GM19455 (cell line): ENCODE results near the gene ACOT2.
"Not testable (repeated sequence)": the region's sequence is repeated elsewhere in the genome, so short reads cannot be mapped to it uniquely, and the experiment has no call there.

Experiments
- ATAC-seq: cut with Tn5 transposase; IDR thresholded peaks from one replicate; pipeline ENCODE4 v1.9.1; 2021; ENCODE audit not compliant: unreplicated experiment

ACOT2 gene

GRCh38 chr14:73567951-73568885 lies 795 bp upstream of the ACOT2 start:
- no peak for ATAC-seq

- ATAC-seq, result peak; percentile 16
These were observed 178 bp upstream of the ACOT2 start for GRCh38 chr14:73568886-73569184.

GRCh38 chr14:73570913-73571312 lies 1.9 kb downstream of the ACOT2 start:
- not testable (repeated sequence) for ATAC-seq

- not testable (repeated sequence) for ATAC-seq
These were observed 4.0 kb downstream of the ACOT2 start for GRCh38 chr14:73573034-73573433.

GRCh38 chr14:73573740-73574139 lies 4.7 kb downstream of the ACOT2 start:
- not testable (repeated sequence) for ATAC-seq

- ATAC-seq, result not testable (repeated sequence)
These were observed 5.2 kb downstream of the ACOT2 start for GRCh38 chr14:73574251-73574650.

- no peak for ATAC-seq
These were observed 7.4 kb downstream of the ACOT2 start for GRCh38 chr14:73576391-73576790.

- ATAC-seq, result not testable (repeated sequence)
These were observed 8.2 kb downstream of the ACOT2 start for GRCh38 chr14:73577214-73577613.

GRCh38 chr14:73582102-73582979 lies 13.3 kb downstream of the ACOT2 start:
- not testable (repeated sequence) for ATAC-seq

- ATAC-seq, result no peak
These were observed 19.7 kb downstream of the ACOT2 start for GRCh38 chr14:73588695-73589094.

GRCh38 chr14:73589116-73589515 lies 20.1 kb downstream of the ACOT2 start:
- ATAC-seq, result no peak

GRCh38 chr14:73590673-73591004 lies 21.6 kb downstream of the ACOT2 start:
- ATAC-seq, result not testable (repeated sequence)

GRCh38 chr14:73591690-73592449 lies 22.9 kb downstream of the ACOT2 start, which contains the start of gene ACOT4:
Gene ACOT4, plus strand, starts transcription at chr14:73591873. Its CDS starts 87 bp downstream, at chr14:73591960.
- peak; percentile 68 for ATAC-seq

GRCh38 chr14:73594491-73594890 lies 25.5 kb downstream of the ACOT2 start:
- no peak for ATAC-seq

- ATAC-seq, result no peak
These were observed 30.5 kb downstream of the ACOT2 start for GRCh38 chr14:73599499-73599898.

- no peak for ATAC-seq
These were observed 34.0 kb downstream of the ACOT2 start for GRCh38 chr14:73602994-73603393.

- ATAC-seq, result no peak
These were observed 37.3 kb downstream of the ACOT2 start for GRCh38 chr14:73606271-73606670.

- ATAC-seq, result no peak
These were observed 38.2 kb downstream of the ACOT2 start for GRCh38 chr14:73607241-73607640.

GRCh38 chr14:73610687-73611086 lies 41.7 kb downstream of the ACOT2 start:
- ATAC-seq, result no peak

- ATAC-seq, result peak; percentile 69
These were observed 43.5 kb downstream of the ACOT2 start, which contains the start of gene ACOT6 for GRCh38 chr14:73612339-73613045. Gene ACOT6, plus strand, starts transcription at chr14:73612517. Its CDS starts 55 bp downstream, at chr14:73612572.
